K562 (cell line): Measurements from ENCODE around the gene LEMD3. TPM values are rescaled to one million over a fixed set of nuclear protein-coding genes. Genes with fewer than 3 reads are reported as not detected.
A peak's percentile ranks its signal among the peaks of the same experiment; 100 is the strongest.

Source experiments
- ATF1 ChIP-seq, 2 experiments: fragments of 450-650 bp in 1 of 2; IDR thresholded peaks; 2 replicates each; pipeline ENCODE4 v1.6.1; 2016; ENCODE audit warnings: missing compliant biosample characterization in 1 of 2, missing genetic modification characterization in 1 of 2
- BMI1 ChIP-seq: fragments of 150-350 bp; IDR thresholded peaks from 2 replicates; pipeline ENCODE4 v1.6.1; 2014; ENCODE audit warnings: low read length
- C11orf30 ChIP-seq: fragments of 450-650 bp; IDR thresholded peaks from 2 replicates; pipeline ENCODE4 v1.6.1; 2016; ENCODE audit warnings: low read depth, mild to moderate bottlenecking
- DNMT1 ChIP-seq: fragments of 450-650 bp; IDR thresholded peaks from 2 replicates; pipeline ENCODE4 v1.6.1; 2016; ENCODE audit warnings: antibody characterized with exemption, mild to moderate bottlenecking
- EHMT2 ChIP-seq: fragments of 450-650 bp; IDR thresholded peaks from 2 replicates; pipeline ENCODE4 v1.6.1; 2018; ENCODE audit warnings: antibody characterized with exemption
- ELF4 ChIP-seq: fragments of 450-650 bp; formaldehyde crosslinking; IDR thresholded peaks from 2 replicates; pipeline ENCODE4 v1.4.0; 2022; ENCODE audit warnings: missing genetic modification characterization
- FOS ChIP-seq: IDR thresholded peaks from 3 replicates; pipeline ENCODE4 v1.6.1; 2011; ENCODE audit not compliant: insufficient read length; ENCODE audit errors: extremely low read depth
- KAT2B ChIP-seq: IDR thresholded peaks from one replicate; pipeline ENCODE4 v1.6.1; 2012; ENCODE audit warnings: low read depth, mild to moderate bottlenecking, control low read depth, inconsistent platforms, low read length, moderate library complexity
- KHSRP ChIP-seq: fragments of 450-650 bp; IDR thresholded peaks from 2 replicates; pipeline ENCODE4 v1.6.1; 2017
- L3MBTL2 ChIP-seq: fragments of 450-650 bp; IDR thresholded peaks from 2 replicates; pipeline ENCODE4 v1.6.1; 2016; ENCODE audit warnings: mild to moderate bottlenecking, moderate library complexity
- LARP7 ChIP-seq: fragments of 450-650 bp; IDR thresholded peaks from 2 replicates; pipeline ENCODE4 v1.6.1; 2016
- NR0B1 ChIP-seq: fragments of 450-650 bp; IDR thresholded peaks from one replicate; pipeline ENCODE4 v1.6.1; 2018; ENCODE audit warnings: mild to moderate bottlenecking, moderate library complexity; ENCODE audit not compliant: partially characterized antibody
- OTX1 ChIP-seq: fragments of 450-650 bp; formaldehyde crosslinking; IDR thresholded peaks from 2 replicates; pipeline ENCODE4 v1.4.0; 2022; ENCODE audit warnings: mild to moderate bottlenecking
- PCBP1 ChIP-seq: fragments of 200-400 bp; formaldehyde crosslinking; IDR thresholded peaks from 2 replicates; pipeline ENCODE4 v1.6.1; 2018; ENCODE audit warnings: mild to moderate bottlenecking, low read depth, low read length; ENCODE audit not compliant: poor library complexity, severe bottlenecking
- PHTF2 ChIP-seq: fragments of 250-450 bp; sonication (Bioruptor Pico); IDR thresholded peaks from 2 replicates; pipeline ENCODE4 v1.5.0; 2021; ENCODE audit warnings: mild to moderate bottlenecking
- RCOR1 ChIP-seq, 2 experiments: IDR thresholded peaks; 2 replicates each; pipeline ENCODE4 v1.6.1; 2012; ENCODE audit warnings: low read depth in 2 of 2, low read length in 2 of 2, borderline replicate concordance in 1 of 2, improper control_type of control experiment in 1 of 2
- RREB1 ChIP-seq: fragments of 250-450 bp; sonication (Bioruptor Pico); IDR thresholded peaks from 2 replicates; pipeline ENCODE4 v1.4.0; 2020
- SIX5 ChIP-seq, 2 experiments: IDR thresholded peaks; 2 replicates each; pipeline ENCODE4 v1.6.1; 2011; ENCODE audit warnings: low read length in 2 of 2, borderline replicate concordance in 1 of 2, low read depth in 1 of 2, mild to moderate bottlenecking in 1 of 2, moderate library complexity in 1 of 2; ENCODE audit not compliant: insufficient read depth in 1 of 2
- TCF15 ChIP-seq: fragments of 250-450 bp; sonication (Bioruptor Pico); IDR thresholded peaks from 2 replicates; pipeline ENCODE4 v1.8.0; 2022; ENCODE audit warnings: moderate library complexity, mild to moderate bottlenecking, inconsistent platforms
- ZNF512 ChIP-seq: IDR thresholded peaks from 2 replicates; pipeline ENCODE4 v1.6.1; 2016; ENCODE audit warnings: missing genetic modification characterization, missing compliant biosample characterization
- ZNF76 ChIP-seq: fragments of 250-450 bp; sonication (Bioruptor Pico); IDR thresholded peaks from 2 replicates; pipeline ENCODE4 v1.4.0; 2020; ENCODE audit warnings: mild to moderate bottlenecking, moderate library complexity, borderline replicate concordance
- polyA plus RNA-seq, 8 experiments: library from polyadenylated mRNA; depleted of rRNA in 4 of 8; stranded (reverse) in 5 of 8; unstranded in 3 of 8; fragments of >200 nt; fragmentation: Nextera tagmentation in 2 of 8; fragmentation: Illumina TruSeq in 1 of 8; extraction: Ambion mirVana in 2 of 8; extraction: Trizol in 1 of 8; gene quantifications; 2 replicates each; pipeline versions ENCODE4 v1.2.1 to v1.2.3, GENCODE V29; 2011 to 2014; ENCODE audit warnings: inconsistent platforms in 1 of 8, missing spikeins in 1 of 8
- total RNA-seq, 7 experiments: library from RNA; depleted of rRNA in 6 of 7; stranded (reverse); fragments of >200 nt in 6 of 7; fragmentation: Illumina TruSeq in 2 of 7; extraction: Trizol in 2 of 7; gene quantifications; 2 replicates each; pipeline versions ENCODE4 v1.2.1 to v1.2.3, GENCODE V29; 2011 to 2021; ENCODE audit warnings: low replicate concordance in 1 of 7

The LEMD3 gene
- total and polyA plus RNA-seq, 9 of the 15 experiments (the other 6 are each of a cell fraction or from before 2014, with no cell fraction given) = 6.8 to 37.4 (median 17.2) TPM

- TF ChIP-seq RREB1 (CRISPR knock-in tag) = no peak
- no peak for TF ChIP-seq BMI1
- TF ChIP-seq TCF15 (CRISPR knock-in tag) = no peak
- TF ChIP-seq KHSRP = no peak
- TF ChIP-seq LARP7 = no peak
- no peak for TF ChIP-seq SIX5 (IDR thresholded peaks at IDR 0.05; ENCODE audit: borderline replicate concordance in 1 of 2, insufficient read depth in 1 of 2, low read depth in 1 of 2, low read length in 2 of 2)
- no peak for TF ChIP-seq ATF1 (CRISPR knock-in tag; IDR thresholded peaks at IDR 0.05)
- TF ChIP-seq ATF1 (tag; IDR thresholded peaks at IDR 0.05) = no peak
- no peak for TF ChIP-seq NR0B1
- TF ChIP-seq OTX1 = no peak
- TF ChIP-seq EHMT2 = no peak
- no peak for TF ChIP-seq ZNF76 (CRISPR knock-in tag)
- TF ChIP-seq RCOR1 (IDR thresholded peaks at IDR 0.05; ENCODE audit: borderline replicate concordance in 1 of 2, low read depth in 2 of 2, low read length in 2 of 2) = peak in 1 of 2 experiments; percentile 49; a peak in 2 of 4 replicates
- TF ChIP-seq PCBP1 = no peak
- TF ChIP-seq DNMT1 = no peak
- TF ChIP-seq L3MBTL2 = no peak
- TF ChIP-seq PHTF2 = no peak
- no peak for TF ChIP-seq ELF4
- no peak for TF ChIP-seq FOS
- TF ChIP-seq C11orf30 = no peak
- no peak for TF ChIP-seq KAT2B
- no peak for TF ChIP-seq ZNF512
These were observed 962 bp downstream of the LEMD3 start (continued) for GRCh38 chr12:65170209-65170881.
